ENCODE results near the gene ARHGEF10L.

ARHGEF10L gene

GRCh38 chr1:17609529-17609928 lies 70.0 kb downstream of the ARHGEF10L start:
- H3K27me3 ChIP-seq (ENCODE audit: control insufficient read depth in 2 of 2, insufficient read depth in 2 of 2, low read length in 2 of 2): no peaks in the 10 kb centered on the region
- no peak overlapping the region for H3K4me3 ChIP-seq (ENCODE audit: low read length in 2 of 2)
- peaks cover 52 to 82% of the 10 kb centered on the region in 2 donors for H3K36me3 ChIP-seq (ENCODE audit: control insufficient read depth in 2 of 2, insufficient read depth in 2 of 2, low read length in 2 of 2)
- no peaks in the 10 kb centered on the region for H3K9me3 ChIP-seq (ENCODE audit: control insufficient read depth in 2 of 2, low read length in 2 of 2)
- H3K4me1 ChIP-seq (ENCODE audit: control insufficient read depth in 2 of 2, insufficient read depth in 2 of 2, low read length in 2 of 2): no peaks in the 10 kb centered on the region
- H3K9ac ChIP-seq (ENCODE audit: low read depth in 1 of 2, low read length in 2 of 2): no peak overlapping the region
- no peak overlapping the region for H3K27ac ChIP-seq (ENCODE audit: low read depth in 2 of 2, low read length in 2 of 2)

GRCh38 chr1:17610085-17610484 lies 70.6 kb downstream of the ARHGEF10L start:
- Histone ChIP-seq H3K4me3 (ENCODE audit: low read length in 2 of 2) (no peak overlapping the region), H3K36me3 (ENCODE audit: control insufficient read depth in 2 of 2, insufficient read depth in 2 of 2, low read length in 2 of 2) (peaks cover 51 to 81% of the 10 kb centered on the region in 2 donors), H3K9ac (ENCODE audit: low read depth in 1 of 2, low read length in 2 of 2) (no peak overlapping the region), H3K9me3 (ENCODE audit: control insufficient read depth in 2 of 2, low read length in 2 of 2) (no peaks in the 10 kb centered on the region), H3K27ac (ENCODE audit: low read depth in 2 of 2, low read length in 2 of 2) (no peak overlapping the region), H3K4me1 (ENCODE audit: control insufficient read depth in 2 of 2, insufficient read depth in 2 of 2, low read length in 2 of 2) (no peaks in the 10 kb centered on the region), H3K27me3 (ENCODE audit: control insufficient read depth in 2 of 2, insufficient read depth in 2 of 2, low read length in 2 of 2) (no peaks in the 10 kb centered on the region)

GRCh38 chr1:17610713-17611112 lies 71.2 kb downstream of the ARHGEF10L start:
- peaks cover 52 to 78% of the 10 kb centered on the region in 2 donors for H3K36me3 ChIP-seq (ENCODE audit: control insufficient read depth in 2 of 2, insufficient read depth in 2 of 2, low read length in 2 of 2)
- H3K27ac ChIP-seq (ENCODE audit: low read depth in 2 of 2, low read length in 2 of 2): no peak overlapping the region
- H3K27me3 ChIP-seq (ENCODE audit: control insufficient read depth in 2 of 2, insufficient read depth in 2 of 2, low read length in 2 of 2): no peaks in the 10 kb centered on the region
- H3K4me3 ChIP-seq (ENCODE audit: low read length in 2 of 2): no peak overlapping the region
- no peaks in the 10 kb centered on the region for H3K9me3 ChIP-seq (ENCODE audit: control insufficient read depth in 2 of 2, low read length in 2 of 2)
- H3K9ac ChIP-seq (ENCODE audit: low read depth in 1 of 2, low read length in 2 of 2): no peak overlapping the region
- H3K4me1 ChIP-seq (ENCODE audit: control insufficient read depth in 2 of 2, insufficient read depth in 2 of 2, low read length in 2 of 2): no peaks in the 10 kb centered on the region

DNA sequence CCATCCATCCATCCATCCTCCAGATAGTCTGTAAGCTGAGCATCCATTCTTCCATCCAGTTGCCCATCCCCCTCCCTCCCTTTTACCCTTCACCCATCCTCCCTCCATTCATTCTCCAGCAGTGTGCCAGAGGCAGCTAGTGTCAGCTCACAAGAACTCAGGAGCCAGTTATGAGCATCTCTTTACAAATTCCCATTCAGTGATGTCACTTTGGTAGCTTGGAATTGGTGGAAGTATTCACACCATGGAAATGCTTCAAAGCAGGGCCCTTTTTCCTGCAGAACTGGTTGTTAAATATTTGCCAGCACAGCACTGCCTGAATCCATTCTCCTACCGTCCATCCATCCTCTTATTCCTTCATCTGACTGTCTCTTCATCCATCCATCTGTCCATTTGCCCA lies 72.5 kb downstream of the ARHGEF10L start:
- H3K27me3 ChIP-seq (ENCODE audit: control insufficient read depth in 2 of 2, insufficient read depth in 2 of 2, low read length in 2 of 2): no peaks in the 10 kb centered on the region
- H3K4me3 ChIP-seq (ENCODE audit: low read length in 2 of 2): no peak overlapping the region
- no peaks in the 10 kb centered on the region for H3K4me1 ChIP-seq (ENCODE audit: control insufficient read depth in 2 of 2, insufficient read depth in 2 of 2, low read length in 2 of 2)
- H3K36me3 ChIP-seq (ENCODE audit: control insufficient read depth in 2 of 2, insufficient read depth in 2 of 2, low read length in 2 of 2): peaks cover 63 to 83% of the 10 kb centered on the region in 2 donors
- H3K27ac ChIP-seq (ENCODE audit: low read depth in 2 of 2, low read length in 2 of 2): no peak overlapping the region
- H3K9me3 ChIP-seq (ENCODE audit: control insufficient read depth in 2 of 2, low read length in 2 of 2): no peaks in the 10 kb centered on the region
- no peak overlapping the region for H3K9ac ChIP-seq (ENCODE audit: low read depth in 1 of 2, low read length in 2 of 2)

DNA sequence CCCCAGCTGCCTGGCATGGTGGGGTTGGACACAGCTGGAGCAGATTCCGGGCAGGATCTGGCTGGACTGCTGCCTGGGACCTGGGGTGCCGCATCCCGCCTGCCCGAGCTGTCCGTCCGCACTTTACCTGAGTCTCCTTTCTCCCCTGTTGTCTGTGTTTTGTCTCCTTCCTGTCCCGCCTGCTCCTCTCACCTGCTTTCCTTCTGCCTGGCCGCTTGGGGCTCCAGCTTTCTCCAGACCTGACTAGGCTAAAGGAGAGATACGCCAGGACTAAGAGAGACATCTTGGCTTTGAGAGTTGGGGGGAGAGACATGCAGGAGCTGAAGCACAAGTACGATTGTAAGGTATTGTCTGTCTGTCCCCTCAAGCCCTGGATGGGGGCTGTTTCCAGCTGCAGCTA lies 73.3 kb downstream of the ARHGEF10L start:
- Histone ChIP-seq H3K27me3 (ENCODE audit: control insufficient read depth in 2 of 2, insufficient read depth in 2 of 2, low read length in 2 of 2) (no peaks in the 10 kb centered on the region), H3K4me1 (ENCODE audit: control insufficient read depth in 2 of 2, insufficient read depth in 2 of 2, low read length in 2 of 2) (peaks cover under 1 to 5% of the 10 kb centered on the region in 2 donors), H3K27ac (ENCODE audit: low read depth in 2 of 2, low read length in 2 of 2) (no peak overlapping the region), H3K9ac (ENCODE audit: low read depth in 1 of 2, low read length in 2 of 2) (no peak overlapping the region), H3K9me3 (ENCODE audit: control insufficient read depth in 2 of 2, low read length in 2 of 2) (no peaks in the 10 kb centered on the region), H3K4me3 (ENCODE audit: low read length in 2 of 2) (no peak overlapping the region), H3K36me3 (ENCODE audit: control insufficient read depth in 2 of 2, insufficient read depth in 2 of 2, low read length in 2 of 2) (peaks cover 61 to 88% of the 10 kb centered on the region in 2 donors)

- H3K27me3 ChIP-seq (ENCODE audit: control insufficient read depth in 2 of 2, insufficient read depth in 2 of 2, low read length in 2 of 2): no peaks in the 10 kb centered on the region
- H3K9me3 ChIP-seq (ENCODE audit: control insufficient read depth in 2 of 2, low read length in 2 of 2): no peaks in the 10 kb centered on the region
- peaks cover 70 to 86% of the 10 kb centered on the region in 2 donors for H3K36me3 ChIP-seq (ENCODE audit: control insufficient read depth in 2 of 2, insufficient read depth in 2 of 2, low read length in 2 of 2)
- H3K27ac ChIP-seq (ENCODE audit: low read depth in 2 of 2, low read length in 2 of 2): no peak overlapping the region
- H3K9ac ChIP-seq (ENCODE audit: low read depth in 1 of 2, low read length in 2 of 2): no peak overlapping the region
- H3K4me3 ChIP-seq (ENCODE audit: low read length in 2 of 2): no peak overlapping the region
- H3K4me1 ChIP-seq (ENCODE audit: control insufficient read depth in 2 of 2, insufficient read depth in 2 of 2, low read length in 2 of 2): peaks cover 2 to 6% of the 10 kb centered on the region in 2 donors
Observed at GRCh38 chr1:17614586-17614985, 75.1 kb downstream of the ARHGEF10L start.

- Histone ChIP-seq H3K4me3 (ENCODE audit: low read length in 2 of 2) (no peak overlapping the region), H3K36me3 (ENCODE audit: control insufficient read depth in 2 of 2, insufficient read depth in 2 of 2, low read length in 2 of 2) (peaks cover 73 to 83% of the 10 kb centered on the region in 2 donors), H3K9me3 (ENCODE audit: control insufficient read depth in 2 of 2, low read length in 2 of 2) (no peaks in the 10 kb centered on the region), H3K27me3 (ENCODE audit: control insufficient read depth in 2 of 2, insufficient read depth in 2 of 2, low read length in 2 of 2) (no peaks in the 10 kb centered on the region), H3K4me1 (ENCODE audit: control insufficient read depth in 2 of 2, insufficient read depth in 2 of 2, low read length in 2 of 2) (peaks cover 2 to 6% of the 10 kb centered on the region in 2 donors), H3K9ac (ENCODE audit: low read depth in 1 of 2, low read length in 2 of 2) (no peak overlapping the region), H3K27ac (ENCODE audit: low read depth in 2 of 2, low read length in 2 of 2) (no peak overlapping the region)
Observed at GRCh38 chr1:17615157-17615556, 75.7 kb downstream of the ARHGEF10L start.

DNA sequence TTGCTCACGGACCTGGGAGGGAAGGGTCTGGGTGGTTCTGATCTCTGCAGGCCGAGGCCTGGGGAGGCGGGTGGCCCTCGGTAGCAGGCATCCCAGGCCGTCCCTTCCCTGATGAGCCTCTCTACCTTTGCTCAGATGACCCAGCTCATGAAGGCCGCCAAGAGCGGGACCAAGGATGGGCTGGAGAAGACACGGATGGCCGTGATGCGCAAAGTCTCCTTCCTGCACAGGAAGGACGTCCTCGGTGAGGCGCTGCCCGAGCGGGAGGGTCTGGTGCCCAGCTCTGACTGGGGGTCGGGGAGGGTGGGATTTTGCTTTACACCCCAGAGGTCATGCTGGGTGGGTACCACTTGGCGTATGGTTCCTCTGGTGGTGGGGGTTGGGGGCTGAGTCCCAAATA lies 76.5 kb downstream of the ARHGEF10L start:
- Histone ChIP-seq H3K4me1 (ENCODE audit: control insufficient read depth in 2 of 2, insufficient read depth in 2 of 2, low read length in 2 of 2) (peaks cover 2 to 6% of the 10 kb centered on the region in 2 donors), H3K9me3 (ENCODE audit: control insufficient read depth in 2 of 2, low read length in 2 of 2) (no peaks in the 10 kb centered on the region), H3K4me3 (ENCODE audit: low read length in 2 of 2) (no peak overlapping the region), H3K27ac (ENCODE audit: low read depth in 2 of 2, low read length in 2 of 2) (no peak overlapping the region), H3K9ac (ENCODE audit: low read depth in 1 of 2, low read length in 2 of 2) (no peak overlapping the region), H3K36me3 (ENCODE audit: control insufficient read depth in 2 of 2, insufficient read depth in 2 of 2, low read length in 2 of 2) (peaks cover 72 to 85% of the 10 kb centered on the region in 2 donors), H3K27me3 (ENCODE audit: control insufficient read depth in 2 of 2, insufficient read depth in 2 of 2, low read length in 2 of 2) (no peaks in the 10 kb centered on the region)

DNA sequence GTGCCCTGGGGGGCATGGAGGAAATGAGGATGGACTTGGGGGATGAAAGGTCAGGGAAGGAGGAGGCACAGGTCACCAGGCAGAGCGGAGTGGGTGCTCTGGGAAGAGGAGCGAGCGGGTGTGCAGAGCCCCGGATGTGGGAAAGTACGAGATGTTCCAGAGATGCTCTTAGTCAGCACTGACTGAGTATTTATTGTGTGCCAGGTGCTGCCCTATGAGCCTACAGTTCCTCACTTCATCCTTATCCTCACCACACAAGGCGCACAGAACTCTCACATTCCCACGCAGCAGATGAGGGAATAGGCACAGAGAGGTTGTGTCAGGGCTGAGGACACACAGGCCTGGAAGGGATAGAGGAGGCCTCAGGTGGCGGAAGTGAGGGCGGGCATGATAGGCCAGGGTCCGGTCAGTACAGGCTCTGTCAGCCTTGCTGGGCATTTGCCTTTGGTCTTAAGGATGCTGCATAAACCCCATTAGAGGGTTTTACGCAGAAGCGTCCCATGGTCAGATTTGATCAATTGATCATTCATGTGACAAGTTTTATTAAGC lies 77.3 kb downstream of the ARHGEF10L start:
- no peak overlapping the region for H3K9ac ChIP-seq (ENCODE audit: low read depth in 1 of 2, low read length in 2 of 2)
- H3K27ac ChIP-seq (ENCODE audit: low read depth in 2 of 2, low read length in 2 of 2): no peak overlapping the region
- no peaks in the 10 kb centered on the region for H3K9me3 ChIP-seq (ENCODE audit: control insufficient read depth in 2 of 2, low read length in 2 of 2)
- peaks cover 67 to 83% of the 10 kb centered on the region in 2 donors for H3K36me3 ChIP-seq (ENCODE audit: control insufficient read depth in 2 of 2, insufficient read depth in 2 of 2, low read length in 2 of 2)
- H3K27me3 ChIP-seq (ENCODE audit: control insufficient read depth in 2 of 2, insufficient read depth in 2 of 2, low read length in 2 of 2): no peaks in the 10 kb centered on the region
- H3K4me1 ChIP-seq (ENCODE audit: control insufficient read depth in 2 of 2, insufficient read depth in 2 of 2, low read length in 2 of 2): peaks cover 2 to 6% of the 10 kb centered on the region in 2 donors
- no peak overlapping the region for H3K4me3 ChIP-seq (ENCODE audit: low read length in 2 of 2)

- Histone ChIP-seq H3K36me3 (ENCODE audit: control insufficient read depth in 2 of 2, insufficient read depth in 2 of 2, low read length in 2 of 2) (peaks cover 71 to 82% of the 10 kb centered on the region in 2 donors), H3K27ac (ENCODE audit: low read depth in 2 of 2, low read length in 2 of 2) (peak overlapping the region; percentile 16 to 17), H3K4me1 (ENCODE audit: control insufficient read depth in 2 of 2, insufficient read depth in 2 of 2, low read length in 2 of 2) (peaks cover 2 to 6% of the 10 kb centered on the region in 2 donors), H3K9me3 (ENCODE audit: control insufficient read depth in 2 of 2, low read length in 2 of 2) (no peaks in the 10 kb centered on the region), H3K27me3 (ENCODE audit: control insufficient read depth in 2 of 2, insufficient read depth in 2 of 2, low read length in 2 of 2) (no peaks in the 10 kb centered on the region), H3K4me3 (ENCODE audit: low read length in 2 of 2) (peak overlapping the region; percentile 4 to 22), H3K9ac (ENCODE audit: low read depth in 1 of 2, low read length in 2 of 2) (no peak overlapping the region)
Observed at GRCh38 chr1:17617787-17618557, 78.5 kb downstream of the ARHGEF10L start.

Data from mucosa of rectum (tissue), 2 donors.